WERI-Rb-1 (cell line): Measurements from ENCODE around the gene ZNF19.

Source experiments
- DNase-seq: peaks from one replicate; pipeline ENCODE4 v3.0.0-alpha.2; 2020
- H3K27ac ChIP-seq: fragments of 250-450 bp; sonication (Bioruptor Pico); 2 replicates; pipeline ENCODE4 v1.5.1; 2020; ENCODE audit warnings: mild to moderate bottlenecking, moderate library complexity
- H3K27me3 ChIP-seq: fragments of 250-450 bp; sonication (Bioruptor Pico); 2 replicates; pipeline ENCODE4 v1.5.1; 2021; ENCODE audit warnings: mild to moderate bottlenecking, low read depth, moderate library complexity; ENCODE audit not compliant: insufficient read depth, severe bottlenecking
- H3K36me3 ChIP-seq: fragments of 250-450 bp; sonication (Bioruptor Pico); 2 replicates; pipeline ENCODE4 v1.5.1; 2020; ENCODE audit warnings: mild to moderate bottlenecking, moderate library complexity
- H3K4me3 ChIP-seq: 2 replicates; pipeline ENCODE4 v1.5.1; 2011; ENCODE audit warnings: low read depth, mild to moderate bottlenecking, control low read depth, low read length
- H3K9me3 ChIP-seq: fragments of 250-450 bp; sonication (Bioruptor Pico); 2 replicates; pipeline ENCODE4 v1.5.1; 2021; ENCODE audit warnings: mild to moderate bottlenecking, moderate library complexity; ENCODE audit not compliant: severe bottlenecking
- CTCF ChIP-seq: IDR thresholded peaks from 2 replicates; pipeline ENCODE4 v1.5.1; 2011; ENCODE audit warnings: low read depth, mild to moderate bottlenecking, control low read depth, inconsistent platforms, low read length

The ZNF19 gene

GRCh38 chr16:71426069-71426879 is 62.9 kb downstream of the ZNF19 start:
- H3K27ac ChIP-seq, result no peak overlapping the region
- TF ChIP-seq CTCF, result no peak
- no peaks in the 10 kb centered on the region for H3K36me3 ChIP-seq
- H3K27me3 ChIP-seq, result no peaks in the 10 kb centered on the region
- peak; percentile 79 for DNase-seq
- H3K9me3 ChIP-seq, result no peaks in the 10 kb centered on the region
- peak overlapping the region; percentile 54 for H3K4me3 ChIP-seq

- Histone ChIP-seq H3K27me3 (no peaks in the 10 kb centered on the region), H3K4me3 (peak overlapping the region; percentile 54), H3K36me3 (no peaks in the 10 kb centered on the region), H3K27ac (no peak overlapping the region), H3K9me3 (no peaks in the 10 kb centered on the region)
- no peak for TF ChIP-seq CTCF
- no peak for DNase-seq
Measured at GRCh38 chr16:71425746-71426068, 63.4 kb downstream of the ZNF19 start.

- Histone ChIP-seq H3K27ac (no peak overlapping the region), H3K36me3 (no peaks in the 10 kb centered on the region), H3K4me3 (no peak overlapping the region), H3K27me3 (no peaks in the 10 kb centered on the region), H3K9me3 (no peaks in the 10 kb centered on the region)
- no peak for DNase-seq
- no peak for TF ChIP-seq CTCF
Measured at GRCh38 chr16:71424626-71425025, 64.5 kb downstream of the ZNF19 start.

- no peaks in the 10 kb centered on the region for H3K36me3 ChIP-seq
- H3K9me3 ChIP-seq, result no peaks in the 10 kb centered on the region
- no peak for DNase-seq
- H3K4me3 ChIP-seq, result no peak overlapping the region
- H3K27me3 ChIP-seq, result no peaks in the 10 kb centered on the region
- H3K27ac ChIP-seq, result no peak overlapping the region
- TF ChIP-seq CTCF, result no peak
Measured at GRCh38 chr16:71423865-71424264, 65.3 kb downstream of the ZNF19 start.
